ENCODE measurements around the gene FAM89A. TPM values are rescaled to one million over a fixed set of nuclear protein-coding genes. Genes with fewer than 3 reads are reported as not detected.

FAM89A gene
- total and polyA plus RNA-seq, 2 donors (not counting 3 experiments of a cell fraction or from before 2014, with no cell fraction given), result 21.0 to 24.0 TPM

DNA sequence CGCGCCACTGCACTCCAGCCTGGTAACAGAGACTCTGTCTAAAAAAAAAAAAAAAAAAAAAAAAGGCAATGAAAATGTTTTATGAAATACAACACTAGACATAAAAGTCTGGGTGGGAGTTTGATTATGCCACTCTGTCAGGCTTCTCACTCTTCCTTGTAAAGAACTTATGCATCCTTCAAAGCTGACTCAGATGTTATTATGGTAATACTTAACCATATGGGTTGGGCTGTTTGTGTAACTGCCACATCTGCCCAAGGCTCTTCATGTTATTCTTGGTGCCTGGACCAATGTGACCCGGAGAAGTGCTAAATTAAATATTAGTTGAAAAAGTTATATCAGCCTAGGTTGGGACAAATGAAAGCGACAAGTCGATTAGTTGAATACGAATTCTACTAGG lies 23.8 kb downstream of the FAM89A start:
- no peak overlapping the region for H3K4me2 ChIP-seq (ENCODE audit: insufficient read depth, low read length)
- H3K79me2 ChIP-seq (ENCODE audit: control insufficient read depth, insufficient read depth, low read length), result no peaks in the 10 kb centered on the region
- ChIA-PET CTCF (interaction anchor here (1.6 kb wide), 1 partner anchor 75 kb away, joined by 4 read pairs; no protein-coding TSS in a partner anchor), POLR2A (no interaction called here)
- no peaks in the 10 kb centered on the region for H3K9me3 ChIP-seq (replicated peaks; ENCODE audit: control insufficient read depth, insufficient read depth, low read length)
- no peaks in the 10 kb centered on the region for H3K27me3 ChIP-seq (ENCODE audit: control insufficient read depth in 2 of 2, insufficient read depth in 2 of 2, low read length in 2 of 2)
- no TSS peak for BruUV-seq (replicated peaks)
- dilution Hi-C loops (cut with MboI; ENCODE audit: extremely low pct_ligation_motif_present, low sequenced_read_pairs), result no loop called here
- H4K20me1 ChIP-seq (replicated peaks; ENCODE audit: control insufficient read depth, extremely low read depth, insufficient read depth, low read length), result no peaks in the 10 kb centered on the region
- intact Hi-C loops (cut with micrococcal nuclease), result no loop called here
- peaks cover 7% of the 10 kb centered on the region for H3K4me1 ChIP-seq (ENCODE audit: control insufficient read depth, extremely low read depth, insufficient read depth, low read length)
- FAIRE-seq, result no peak
- no peak overlapping the region for H2AFZ ChIP-seq (ENCODE audit: low read depth, low read length)
- no peaks in the 10 kb centered on the region for H3K9me1 ChIP-seq (replicated peaks; ENCODE audit: control insufficient read depth, extremely low read depth, insufficient read depth, low read length)
- H3K9ac ChIP-seq (replicated peaks; ENCODE audit: extremely low read depth, insufficient read depth, low read length), result no peak overlapping the region
- no peak for DNase-seq (ENCODE audit: low read depth, low spot score)
- H3K4me3 ChIP-seq (replicated peaks in 1 of 3; ENCODE audit: insufficient read depth in 1 of 3, low read depth in 1 of 3, low read length in 3 of 3), result no peak overlapping the region
- peaks cover 0 to 4% of the 10 kb centered on the region in 2 experiments for H3K36me3 ChIP-seq (ENCODE audit: control insufficient read depth in 2 of 2, extremely low read depth in 1 of 2, insufficient read depth in 2 of 2, low read length in 2 of 2)
- TF ChIP-seq EZH2 (IDR thresholded peaks at IDR 0.05; ENCODE audit: borderline replicate concordance, low read depth, low read length, severe bottlenecking) (no peak), POLR2A (IDR thresholded peaks at IDR 0.05; ENCODE audit: low read depth, low read length) (no peak), GATA2 (IDR thresholded peaks at IDR 0.05; ENCODE audit: insufficient read depth, insufficient read length, low read depth, low read length) (no peak), MYC (IDR thresholded peaks at IDR 0.05; ENCODE audit: low read depth, low read length) (no peak), FOS (IDR thresholded peaks at IDR 0.05; ENCODE audit: borderline replicate concordance, insufficient read depth, low read length) (no peak), POLR2AphosphoS5 (IDR thresholded peaks at IDR 0.05; ENCODE audit: insufficient read depth, low read depth, low read length) (no peak), JUN (IDR thresholded peaks at IDR 0.05; ENCODE audit: borderline replicate concordance, insufficient read depth, insufficient read length, low read depth) (no peak)
- TF ChIP-seq, protein P1, sequence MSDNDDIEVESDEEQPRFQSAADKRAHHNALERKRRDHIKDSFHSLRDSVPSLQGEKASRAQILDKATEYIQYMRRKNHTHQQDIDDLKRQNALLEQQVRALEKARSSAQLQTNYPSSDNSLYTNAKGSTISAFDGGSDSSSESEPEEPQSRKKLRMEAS (IDR thresholded peaks at IDR 0.05; ENCODE audit: insufficient read depth, insufficient read length), result no peak
- TF ChIP-seq, protein P2, sequence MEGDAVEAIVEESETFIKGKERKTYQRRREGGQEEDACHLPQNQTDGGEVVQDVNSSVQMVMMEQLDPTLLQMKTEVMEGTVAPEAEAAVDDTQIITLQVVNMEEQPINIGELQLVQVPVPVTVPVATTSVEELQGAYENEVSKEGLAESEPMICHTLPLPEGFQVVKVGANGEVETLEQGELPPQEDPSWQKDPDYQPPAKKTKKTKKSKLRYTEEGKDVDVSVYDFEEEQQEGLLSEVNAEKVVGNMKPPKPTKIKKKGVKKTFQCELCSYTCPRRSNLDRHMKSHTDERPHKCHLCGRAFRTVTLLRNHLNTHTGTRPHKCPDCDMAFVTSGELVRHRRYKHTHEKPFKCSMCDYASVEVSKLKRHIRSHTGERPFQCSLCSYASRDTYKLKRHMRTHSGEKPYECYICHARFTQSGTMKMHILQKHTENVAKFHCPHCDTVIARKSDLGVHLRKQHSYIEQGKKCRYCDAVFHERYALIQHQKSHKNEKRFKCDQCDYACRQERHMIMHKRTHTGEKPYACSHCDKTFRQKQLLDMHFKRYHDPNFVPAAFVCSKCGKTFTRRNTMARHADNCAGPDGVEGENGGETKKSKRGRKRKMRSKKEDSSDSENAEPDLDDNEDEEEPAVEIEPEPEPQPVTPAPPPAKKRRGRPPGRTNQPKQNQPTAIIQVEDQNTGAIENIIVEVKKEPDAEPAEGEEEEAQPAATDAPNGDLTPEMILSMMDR (IDR thresholded peaks at IDR 0.05; ENCODE audit: extremely low read depth in 1 of 2, insufficient read depth in 1 of 2, low read depth in 1 of 2, low read length in 2 of 2), result no peak
- no peak overlapping the region for H3K27ac ChIP-seq (ENCODE audit: insufficient read depth, low read depth, low read length)

Measured in endothelial cell of umbilical vein (primary cell).